HuH-7 (cell line): ENCODE data around the gene LRRC56.

ENCODE experiments used
- DNase-seq: peaks from one replicate; pipeline ENCODE4 v3.0.0; 2011; ENCODE audit warnings: low spot score

Gene LRRC56

GRCh38 chr11:536841-537621 is at the start of gene LRRC56:
Gene LRRC56, plus strand, starts transcription at chr11:537527. Its CDS starts 3,158 bp downstream, at chr11:540685.
- DNase-seq, result peak; percentile 98

- DNase-seq, result no peak
Measured at GRCh38 chr11:487571-488021, 49.7 kb upstream of the LRRC56 start.

DNA sequence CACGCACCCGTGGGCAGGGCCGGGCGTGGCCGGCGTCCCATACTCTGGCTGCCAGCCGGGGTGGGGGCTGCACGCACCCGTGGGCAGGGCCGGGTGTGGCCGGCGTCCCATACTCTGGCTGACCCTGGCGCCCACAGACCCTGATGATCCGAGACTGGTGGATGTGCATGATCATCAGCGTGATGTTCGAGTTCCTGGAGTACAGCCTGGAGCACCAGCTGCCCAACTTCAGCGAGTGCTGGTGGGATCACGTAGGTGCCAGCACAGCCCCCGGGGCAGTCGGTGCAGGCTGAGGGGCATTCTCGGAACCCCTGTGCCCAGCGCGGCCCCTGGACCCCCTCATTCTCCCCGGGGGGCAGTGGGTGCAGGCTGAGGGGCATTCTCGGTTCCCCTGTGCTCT is 49.3 kb upstream of the LRRC56 start:
- DNase-seq, result no peak

GRCh38 chr11:488579-488978 is 48.7 kb upstream of the LRRC56 start:
- DNase-seq, result no peak

DNA sequence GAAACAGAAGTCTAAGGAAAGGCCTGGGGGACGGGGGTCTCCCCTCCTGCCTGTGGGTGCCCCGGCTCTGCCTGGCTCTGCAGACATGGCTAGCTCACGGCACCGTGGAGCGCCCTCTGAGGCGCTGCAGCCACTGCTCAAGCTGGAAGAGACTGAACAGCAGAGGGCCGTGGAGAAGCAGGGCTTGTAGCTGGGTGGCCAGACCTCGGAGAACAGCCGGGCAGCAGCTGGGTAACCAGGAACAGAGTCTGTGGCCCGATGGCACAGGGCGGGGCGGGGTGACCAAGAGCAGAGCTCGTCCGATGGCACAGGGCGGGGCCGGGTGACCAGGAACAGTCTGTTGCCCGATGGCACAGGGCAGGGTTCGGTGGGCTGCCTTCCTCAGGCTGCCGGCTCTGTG is 48.3 kb upstream of the LRRC56 start:
- no peak for DNase-seq

GRCh38 chr11:489610-490185 is 47.6 kb upstream of the LRRC56 start:
- no peak for DNase-seq

GRCh38 chr11:490186-490929 is 47.0 kb upstream of the LRRC56 start:
- DNase-seq, result no peak

GRCh38 chr11:490930-491260 is 46.4 kb upstream of the LRRC56 start:
- DNase-seq, result no peak

DNA sequence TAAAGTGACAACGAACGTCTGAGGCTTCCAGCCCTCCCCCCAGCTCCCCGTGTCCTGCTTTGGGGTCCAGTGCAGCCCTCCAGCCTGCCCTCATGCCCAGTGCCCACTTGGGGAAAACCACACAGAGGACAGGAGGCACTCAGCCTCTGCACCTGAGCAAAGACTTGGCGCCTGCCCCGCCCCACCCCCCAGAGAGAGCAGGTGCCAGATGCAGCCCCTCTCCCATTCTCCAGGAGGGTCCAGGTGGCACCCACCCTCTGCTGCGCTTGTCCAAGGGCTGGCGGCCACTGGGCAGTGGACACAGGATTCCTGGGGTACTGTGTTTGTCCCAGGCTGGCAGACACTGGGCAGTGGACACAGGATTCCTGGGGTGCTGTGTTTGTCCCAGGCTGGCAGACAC is 46.0 kb upstream of the LRRC56 start:
- no peak for DNase-seq

DNA sequence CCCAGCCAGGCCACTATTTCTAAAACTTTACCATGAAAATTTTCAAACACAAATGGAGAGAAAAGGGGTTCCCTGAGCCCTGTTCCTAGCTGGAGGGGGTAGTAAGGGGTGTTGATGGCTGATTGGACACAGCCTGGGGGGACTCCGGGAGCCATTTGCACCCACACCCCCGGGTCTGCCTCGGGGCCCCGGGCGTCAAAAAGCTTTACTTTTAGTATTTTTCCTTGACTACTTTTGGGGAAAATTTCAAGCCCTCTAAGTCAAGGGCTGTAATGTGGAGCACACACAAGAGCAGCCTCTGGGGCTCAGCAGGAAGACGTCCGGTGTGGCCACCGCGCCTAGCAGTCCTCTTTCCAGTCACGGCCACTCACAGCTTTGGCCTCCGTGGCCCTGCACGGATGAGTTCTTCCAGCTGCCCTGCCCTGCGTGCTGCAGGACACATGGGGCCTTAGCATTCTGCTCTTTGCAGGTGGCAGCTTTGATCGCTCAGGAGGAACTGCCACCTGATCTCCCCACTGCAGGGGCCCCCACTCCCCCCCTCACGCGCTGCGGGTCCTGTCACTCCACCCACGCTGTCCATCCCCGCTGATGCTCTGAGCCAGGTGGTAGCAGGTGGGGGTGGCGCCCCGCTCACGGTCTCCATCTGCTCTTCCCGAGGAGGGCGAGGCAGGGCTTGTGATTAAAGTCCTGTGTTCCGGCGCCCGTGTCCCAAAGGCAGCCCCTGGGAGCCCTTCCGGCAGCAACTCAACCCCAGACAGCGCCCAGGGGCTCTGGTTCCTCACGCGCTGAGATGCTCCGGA is 44.7 kb upstream of the LRRC56 start:
- no peak for DNase-seq

DNA sequence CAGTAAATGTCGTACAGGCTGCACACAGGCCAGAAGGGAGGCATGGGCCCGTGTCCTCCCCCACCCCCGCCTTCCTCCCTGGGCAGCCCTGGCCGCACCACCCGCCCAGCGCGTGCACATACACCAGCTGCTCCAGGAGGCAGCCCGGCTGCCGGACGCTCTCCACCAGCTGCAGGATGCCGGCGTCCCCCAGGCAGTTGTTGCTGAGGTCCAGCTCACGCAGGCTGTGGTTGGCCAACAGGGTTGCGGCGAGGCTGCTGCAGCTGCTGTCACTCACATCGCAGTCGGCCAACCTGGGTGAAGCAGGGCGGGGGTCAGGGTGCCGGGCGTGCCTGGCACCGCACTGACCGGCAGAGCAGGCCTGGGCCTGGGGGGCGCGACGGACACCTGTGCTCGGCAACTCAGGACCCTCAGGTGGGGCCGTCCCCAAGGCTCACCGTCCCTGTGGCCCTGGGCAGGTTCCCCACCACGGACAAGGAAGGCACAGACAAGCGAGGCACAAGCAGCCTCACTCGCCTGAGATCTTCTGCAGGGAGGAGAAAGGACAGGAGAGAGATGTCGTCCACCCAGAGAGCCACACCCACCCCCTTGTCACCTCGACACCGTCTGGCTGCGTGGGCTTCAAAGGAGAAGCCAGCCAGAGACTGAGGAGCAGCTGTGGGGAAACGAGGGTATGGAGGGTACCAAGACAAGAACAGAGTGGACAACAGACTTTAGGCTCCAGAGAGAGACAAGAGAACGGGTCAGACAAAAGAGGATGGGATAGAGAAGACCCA is 42.4 kb upstream of the LRRC56 start:
- DNase-seq, result no peak

DNA sequence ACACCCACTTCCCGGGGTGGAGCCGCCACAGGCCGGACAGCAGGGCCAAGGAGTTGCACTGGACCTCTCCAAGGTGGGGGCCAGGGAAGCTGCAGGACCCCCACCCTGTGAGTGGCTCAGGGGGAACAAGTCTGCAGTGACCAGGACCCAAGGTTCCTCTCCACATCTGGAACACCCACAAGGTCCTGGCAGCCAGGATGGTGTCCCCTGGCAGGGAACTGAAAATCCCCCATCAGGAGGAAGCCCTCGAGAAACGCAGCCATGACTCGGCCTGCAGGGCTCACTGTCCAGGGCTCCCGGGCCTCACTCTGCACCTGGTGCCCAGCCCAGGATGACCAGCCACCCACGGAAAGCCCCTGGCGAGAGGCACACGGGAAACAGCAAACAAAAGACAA is 41.8 kb upstream of the LRRC56 start:
- DNase-seq, result no peak

DNA sequence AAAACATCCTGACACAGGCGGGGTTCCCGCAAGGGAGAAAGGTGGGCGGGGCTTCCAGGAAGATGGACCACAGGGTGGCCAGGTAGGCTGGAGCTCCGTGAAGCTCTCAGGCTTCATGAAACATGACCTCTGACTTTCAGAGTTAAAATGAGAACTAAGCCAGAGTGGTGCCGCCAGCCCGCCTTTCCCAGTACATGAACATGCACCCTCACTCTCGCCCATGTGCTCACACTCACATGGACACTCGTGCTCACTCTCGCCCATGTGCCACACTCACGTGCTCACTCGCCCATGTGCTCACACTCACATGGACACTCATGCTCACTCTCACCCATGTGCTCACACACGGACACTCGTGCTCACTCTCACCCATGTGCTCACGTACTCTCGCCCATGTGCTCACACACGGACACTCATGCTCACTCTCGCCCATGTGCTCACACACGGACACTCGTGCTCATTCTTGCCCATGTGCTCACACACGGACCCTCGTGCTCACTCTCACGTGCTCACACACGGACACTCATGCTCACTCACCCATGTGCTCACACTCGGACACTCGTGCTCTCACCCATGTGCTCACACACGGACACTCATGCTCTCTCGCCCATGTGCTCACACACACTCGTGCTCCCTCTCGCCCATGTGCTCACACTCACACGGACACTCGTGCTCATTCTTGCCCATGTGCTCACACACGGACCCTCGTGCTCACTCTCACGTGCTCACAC is 40.3 kb upstream of the LRRC56 start:
- no peak for DNase-seq

- DNase-seq, result no peak
Measured at GRCh38 chr11:497565-498296, 39.6 kb upstream of the LRRC56 start.

GRCh38 chr11:498297-499181 is 38.8 kb upstream of the LRRC56 start:
- no peak for DNase-seq

GRCh38 chr11:499201-500076 is 37.9 kb upstream of the LRRC56 start:
- DNase-seq, result no peak

- no peak for DNase-seq
Measured at GRCh38 chr11:501001-501682, 36.2 kb upstream of the LRRC56 start.
